ENCODE results near the gene SCARF2. TPM values are rescaled to one million over a fixed set of nuclear protein-coding genes. Genes with fewer than 3 reads are reported as not detected.
"Not testable (repeated sequence)": the region's sequence is repeated elsewhere in the genome, so short reads cannot be mapped to it uniquely, and the experiment has no call there.

The SCARF2 gene
- total RNA-seq, 2 donors from 2014 or later = 3.1 to 3.6 TPM

DNA sequence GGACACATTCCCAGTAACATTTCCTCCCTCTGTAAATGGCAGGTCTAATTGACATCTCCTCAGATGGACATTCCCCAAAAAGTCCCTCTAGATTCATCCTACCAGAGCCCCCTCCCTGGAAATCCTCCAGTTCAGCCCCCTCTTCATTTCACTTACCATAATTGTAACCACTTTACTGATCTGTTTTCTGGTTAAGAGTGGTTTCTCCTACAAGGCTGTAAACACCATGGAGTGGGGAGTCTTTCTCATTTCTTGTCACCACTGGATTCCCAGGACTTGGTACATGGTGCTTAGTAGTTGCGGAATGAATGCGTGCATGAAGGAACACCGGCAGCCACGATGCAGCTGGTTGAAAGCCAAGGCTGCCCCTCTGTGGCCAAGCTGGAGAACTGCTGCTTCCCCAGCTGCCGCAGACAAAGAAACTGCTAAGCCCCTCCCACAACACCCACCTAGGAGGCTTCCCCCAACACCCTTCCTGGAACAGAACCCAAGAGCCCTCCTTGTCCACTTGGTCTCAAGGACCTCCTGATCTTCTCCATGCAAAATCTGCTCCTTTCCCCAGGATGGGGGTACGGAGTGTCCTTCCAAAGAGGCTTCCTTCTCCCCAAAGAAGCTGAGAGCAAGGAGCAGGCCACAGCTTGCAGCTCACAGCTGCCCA, 18.6 kb upstream of the SCARF2 start:
- Mint-ChIP-seq H3K27me3 (no peaks in the 10 kb centered on the region), H3K27ac (peak overlapping the region; percentile 39), H3K4me3 (peak overlapping the region; percentile 50), H3K4me1 (peaks cover 21% of the 10 kb centered on the region), H3K36me3 (ENCODE audit: low read depth) (peaks cover 11% of the 10 kb centered on the region)
- no peaks in the 10 kb centered on the region for H3K9me3 ChIP-seq (ENCODE audit: control insufficient read depth, low read length, poor library complexity, severe bottlenecking)
- ATAC-seq (peak; percentile 99), DNase-seq (peak; percentile 58 to 59 (median 59))

DNA sequence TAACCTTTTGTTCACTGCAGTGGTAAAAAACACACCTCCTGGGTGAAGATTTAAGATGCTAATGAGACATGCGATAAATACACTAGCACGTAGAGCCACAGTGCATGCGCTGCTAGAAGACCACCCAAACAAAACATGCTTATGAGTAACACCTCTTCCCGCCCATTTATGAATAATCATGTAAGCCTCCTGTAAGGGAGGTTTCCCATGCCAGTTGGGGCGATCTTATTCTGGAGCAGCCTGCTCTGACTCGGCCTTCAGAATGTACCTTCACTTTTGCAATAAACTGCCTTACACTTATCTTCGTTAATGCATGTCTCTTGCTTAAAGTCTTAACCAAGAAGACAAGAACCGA, 18.1 kb upstream of the SCARF2 start:
- DNase-seq = no peak
- H3K9me3 ChIP-seq (ENCODE audit: control insufficient read depth, low read length, poor library complexity, severe bottlenecking) = no peaks in the 10 kb centered on the region
- Mint-ChIP-seq H3K36me3 (ENCODE audit: low read depth) (peaks cover 11% of the 10 kb centered on the region), H3K4me1 (peaks cover 23% of the 10 kb centered on the region), H3K27ac (peak overlapping the region; percentile 39), H3K4me3 (no peak overlapping the region), H3K27me3 (no peaks in the 10 kb centered on the region)
- ATAC-seq = no peak

DNA sequence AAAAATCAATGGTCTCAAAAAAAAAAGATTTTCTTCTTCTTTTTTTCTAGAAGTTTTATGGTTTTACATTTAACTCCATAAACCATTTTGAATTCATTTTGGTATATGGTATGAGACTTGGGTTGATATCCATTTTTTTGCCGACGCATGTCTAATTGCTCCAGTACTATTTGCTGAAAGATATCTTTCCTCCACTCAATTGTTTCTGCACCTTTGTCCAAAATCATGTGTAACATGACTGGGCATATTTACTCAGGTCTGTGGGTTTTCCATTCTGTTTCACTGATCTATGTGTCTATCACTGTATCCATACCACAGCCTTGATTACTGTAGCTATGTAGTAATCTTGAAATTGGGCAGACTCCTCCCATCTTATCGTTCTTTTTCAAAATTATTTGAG, 15.6 kb upstream of the SCARF2 start:
- no peak overlapping the region for H3K4me3 Mint-ChIP-seq
- peaks cover 12% of the 10 kb centered on the region for H3K4me1 Mint-ChIP-seq
- no peak overlapping the region for H3K27ac Mint-ChIP-seq
- ATAC-seq (no peak), DNase-seq (no peak)
- peaks cover 3% of the 10 kb centered on the region for H3K36me3 Mint-ChIP-seq (ENCODE audit: low read depth)
- no peaks in the 10 kb centered on the region for H3K9me3 ChIP-seq (ENCODE audit: control insufficient read depth, low read length, poor library complexity, severe bottlenecking)
- H3K27me3 Mint-ChIP-seq = no peaks in the 10 kb centered on the region

GRCh38 chr22:20451920-20452319, 14.3 kb upstream of the SCARF2 start:
- Mint-ChIP-seq H3K4me1 (peaks cover 12% of the 10 kb centered on the region), H3K36me3 (ENCODE audit: low read depth) (peaks cover 3% of the 10 kb centered on the region), H3K27ac (no peak overlapping the region), H3K27me3 (no peaks in the 10 kb centered on the region), H3K4me3 (no peak overlapping the region)
- ATAC-seq = no peak
- no peak for DNase-seq
- H3K9me3 ChIP-seq (ENCODE audit: control insufficient read depth, low read length, poor library complexity, severe bottlenecking) = no peaks in the 10 kb centered on the region

DNA sequence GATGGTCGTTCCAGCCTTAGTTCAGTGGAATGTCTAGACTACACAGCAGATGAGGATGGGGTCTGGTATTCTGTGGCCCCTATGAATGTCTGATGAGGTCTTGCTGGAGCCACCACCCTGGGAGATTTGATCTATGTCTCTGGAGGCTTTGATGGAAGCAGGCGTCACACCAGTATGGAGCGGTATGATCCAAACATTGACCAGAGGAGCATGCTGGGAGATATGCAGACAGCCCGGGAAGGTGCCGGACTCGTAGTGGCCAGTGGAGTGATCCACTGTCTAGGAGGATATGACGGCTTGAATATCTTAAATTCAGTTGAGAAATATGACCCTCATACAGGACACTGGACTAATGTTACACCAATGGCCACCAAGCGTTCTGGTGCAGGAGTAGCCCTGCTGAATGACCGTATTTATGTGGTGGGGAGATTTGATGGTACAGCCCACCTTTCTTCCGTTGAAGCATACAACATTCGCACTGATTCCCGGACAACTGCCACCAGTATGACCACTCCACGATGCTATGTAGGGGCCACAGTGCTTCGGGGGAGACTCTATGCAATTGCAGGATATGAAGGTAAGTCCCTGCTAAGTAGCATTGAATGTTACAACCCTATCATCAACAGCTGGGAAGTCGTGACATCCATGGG, 13.6 kb upstream of the SCARF2 start:
- not testable (repeated sequence) for ATAC-seq; H3K9me3 ChIP-seq (ENCODE audit: control insufficient read depth, low read length, poor library complexity, severe bottlenecking); DNase-seq; H3K36me3 Mint-ChIP-seq (ENCODE audit: low read depth); H3K27me3 Mint-ChIP-seq; H3K4me1 Mint-ChIP-seq; H3K4me3 Mint-ChIP-seq; H3K27ac Mint-ChIP-seq

DNA sequence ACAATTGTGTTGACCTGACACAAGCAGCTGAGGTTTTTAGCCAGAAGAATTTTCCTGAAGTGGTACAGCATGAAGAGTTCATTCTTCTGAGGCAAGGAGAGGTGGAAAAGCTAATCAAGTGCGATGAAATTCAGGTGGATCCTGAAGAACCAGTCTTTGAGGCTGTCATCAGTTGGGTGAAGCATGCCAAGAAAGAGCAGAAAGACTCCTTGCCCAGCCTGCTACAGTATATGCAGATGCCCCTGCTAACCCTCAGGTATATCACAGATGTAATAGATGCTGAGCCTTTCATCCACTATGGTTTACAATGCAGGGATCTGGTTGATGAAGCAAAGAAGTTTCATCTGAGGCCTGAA, 12.9 kb upstream of the SCARF2 start:
- H3K27ac Mint-ChIP-seq = no peak overlapping the region
- H3K4me3 Mint-ChIP-seq = no peak overlapping the region
- ATAC-seq (no peak), DNase-seq (no peak)
- peaks cover 3% of the 10 kb centered on the region for H3K36me3 Mint-ChIP-seq (ENCODE audit: low read depth)
- H3K4me1 Mint-ChIP-seq = peaks cover 4% of the 10 kb centered on the region
- no peaks in the 10 kb centered on the region for H3K27me3 Mint-ChIP-seq
- no peaks in the 10 kb centered on the region for H3K9me3 ChIP-seq (ENCODE audit: control insufficient read depth, low read length, poor library complexity, severe bottlenecking)

GRCh38 chr22:20449819-20450550, 12.4 kb upstream of the SCARF2 start:
- ATAC-seq (no peak), DNase-seq (no peak)
- H3K27me3 Mint-ChIP-seq = no peaks in the 10 kb centered on the region
- H3K4me1 Mint-ChIP-seq = peaks cover 4% of the 10 kb centered on the region
- H3K9me3 ChIP-seq (ENCODE audit: control insufficient read depth, low read length, poor library complexity, severe bottlenecking) = no peaks in the 10 kb centered on the region
- no peak overlapping the region for H3K27ac Mint-ChIP-seq
- H3K36me3 Mint-ChIP-seq (ENCODE audit: low read depth) = peaks cover 1% of the 10 kb centered on the region
- no peak overlapping the region for H3K4me3 Mint-ChIP-seq

GRCh38 chr22:20448630-20449029, 11.0 kb upstream of the SCARF2 start:
- H3K9me3 ChIP-seq (ENCODE audit: control insufficient read depth, low read length, poor library complexity, severe bottlenecking) = no peaks in the 10 kb centered on the region
- Mint-ChIP-seq H3K27me3 (no peaks in the 10 kb centered on the region), H3K27ac (no peak overlapping the region), H3K4me3 (no peak overlapping the region), H3K4me1 (peaks cover 4% of the 10 kb centered on the region), H3K36me3 (ENCODE audit: low read depth) (peaks cover 4% of the 10 kb centered on the region)
- no peak for DNase-seq
- ATAC-seq = no peak

DNA sequence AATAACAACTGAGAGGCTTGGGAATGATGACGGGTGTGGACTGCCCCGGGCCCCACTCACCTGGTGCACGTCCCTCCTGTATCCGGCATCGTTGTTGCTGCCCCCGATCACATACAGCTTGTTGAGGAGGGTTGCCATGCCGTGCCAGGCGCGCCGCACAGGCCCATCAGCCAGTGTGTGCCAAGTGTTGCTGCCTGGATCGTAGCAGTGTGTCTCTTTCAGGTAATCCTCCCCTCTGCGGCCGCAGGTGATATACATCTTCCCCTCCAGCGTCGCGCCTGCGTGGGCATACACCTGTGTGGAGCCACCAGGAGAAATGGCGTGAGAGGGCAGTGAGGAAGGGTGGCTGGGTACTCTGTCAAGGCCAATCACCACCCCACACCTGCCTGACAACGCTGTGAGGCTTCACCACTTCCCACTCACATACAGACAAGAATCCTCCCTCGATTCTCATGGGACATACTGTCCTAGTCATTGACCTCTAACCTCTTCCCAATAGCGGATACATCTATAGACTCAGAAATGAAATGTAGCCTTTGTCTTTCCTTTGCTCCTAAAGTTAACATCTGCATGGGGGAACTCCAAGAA, 8.9 kb upstream of the SCARF2 start:
- peak overlapping the region; percentile 63 for H3K27ac Mint-ChIP-seq

DNA sequence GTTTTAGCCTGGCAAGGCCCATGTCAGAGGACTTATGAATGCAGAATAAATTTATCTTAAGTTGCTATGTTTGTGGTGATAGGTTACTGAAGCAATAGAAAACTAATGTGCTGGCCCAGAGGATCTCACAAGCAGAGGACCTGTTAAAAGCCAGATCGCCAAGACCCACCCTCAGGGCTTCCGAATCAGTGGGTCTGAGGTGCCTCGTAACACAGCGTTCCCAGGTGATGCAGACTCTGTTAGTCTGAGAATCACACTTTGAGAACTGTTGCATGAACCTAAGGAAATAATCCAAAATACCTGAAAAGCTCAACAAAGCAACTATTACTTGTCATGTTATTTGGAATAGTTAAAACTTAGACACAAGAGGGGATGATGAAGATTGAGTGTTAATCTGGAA, 6.7 kb upstream of the SCARF2 start:
- Mint-ChIP-seq H3K27me3 (no peaks in the 10 kb centered on the region), H3K27ac (no peak overlapping the region), H3K4me3 (no peak overlapping the region), H3K4me1 (peaks cover 4% of the 10 kb centered on the region), H3K36me3 (ENCODE audit: low read depth) (peaks cover 8% of the 10 kb centered on the region)
- H3K9me3 ChIP-seq (ENCODE audit: control insufficient read depth, low read length, poor library complexity, severe bottlenecking) = no peaks in the 10 kb centered on the region
- DNase-seq = no peak
- ATAC-seq = no peak

More for the DNA sequence above, 8.9 kb upstream of the SCARF2 start:
- H3K9me3 ChIP-seq (ENCODE audit: control insufficient read depth, low read length, poor library complexity, severe bottlenecking) = no peaks in the 10 kb centered on the region
- H3K4me1 Mint-ChIP-seq = peaks cover 4% of the 10 kb centered on the region
- DNase-seq (no peak), ATAC-seq (no peak)
- no peak overlapping the region for H3K4me3 Mint-ChIP-seq
- H3K36me3 Mint-ChIP-seq (ENCODE audit: low read depth) = peaks cover 6% of the 10 kb centered on the region
- H3K27me3 Mint-ChIP-seq = no peaks in the 10 kb centered on the region

DNA sequence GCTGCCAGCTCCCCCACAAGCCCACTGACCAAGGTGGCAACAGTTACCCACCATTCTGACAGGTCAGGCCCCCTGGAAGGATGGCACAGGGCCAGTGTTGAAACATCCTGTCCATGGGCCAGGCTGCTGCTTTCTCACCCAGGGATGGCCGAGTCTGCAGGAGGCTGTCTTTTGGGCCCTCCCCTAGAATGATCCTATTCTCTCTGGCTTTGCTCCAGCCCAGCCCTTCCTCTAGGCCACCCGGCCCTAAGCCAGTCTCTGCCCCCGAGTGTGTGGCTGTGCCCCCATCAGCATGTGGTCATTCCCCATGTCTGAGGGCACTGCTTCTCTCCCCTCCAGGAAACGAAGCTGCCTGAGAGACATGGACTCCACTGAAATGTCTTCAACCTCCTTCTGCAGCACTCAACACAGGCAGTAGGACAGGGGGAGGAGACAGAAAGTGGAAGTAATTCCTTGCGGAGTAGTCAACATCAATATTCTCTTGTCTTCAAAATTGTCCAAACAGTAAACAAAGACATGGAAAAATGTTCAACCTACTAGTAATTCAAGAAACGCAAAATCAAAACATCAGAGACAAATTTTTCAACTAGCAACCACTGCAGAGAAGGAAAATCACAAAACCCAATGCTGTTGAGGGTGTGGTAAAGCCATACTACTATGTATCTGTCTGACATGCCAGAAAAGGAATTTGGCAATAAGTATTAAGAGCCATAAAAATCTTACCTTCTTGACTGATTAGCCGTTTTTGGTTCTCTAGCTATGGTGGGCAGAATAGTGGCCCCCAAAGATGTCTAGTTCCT, 5.1 kb upstream of the SCARF2 start:
- ATAC-seq = no peak
- Mint-ChIP-seq H3K27me3 (peaks cover 7% of the 10 kb centered on the region), H3K27ac (no peak overlapping the region), H3K4me1 (peaks cover 10% of the 10 kb centered on the region), H3K4me3 (no peak overlapping the region), H3K36me3 (ENCODE audit: low read depth) (peaks cover 8% of the 10 kb centered on the region)
- no peaks in the 10 kb centered on the region for H3K9me3 ChIP-seq (ENCODE audit: control insufficient read depth, low read length, poor library complexity, severe bottlenecking)
- no peak for DNase-seq

GRCh38 chr22:20441631-20442484, 4.2 kb upstream of the SCARF2 start:
- Mint-ChIP-seq H3K27me3 (peaks cover 13% of the 10 kb centered on the region), H3K4me1 (peaks cover 16% of the 10 kb centered on the region), H3K36me3 (ENCODE audit: low read depth) (peaks cover 8% of the 10 kb centered on the region), H3K27ac (no peak overlapping the region), H3K4me3 (no peak overlapping the region)
- ATAC-seq (no peak), DNase-seq (no peak)
- H3K9me3 ChIP-seq (ENCODE audit: control insufficient read depth, low read length, poor library complexity, severe bottlenecking) = no peaks in the 10 kb centered on the region

Measured in T-helper 17 cell (primary cell).